Measurements from ENCODE around the gene KCNMB3.

DNA sequence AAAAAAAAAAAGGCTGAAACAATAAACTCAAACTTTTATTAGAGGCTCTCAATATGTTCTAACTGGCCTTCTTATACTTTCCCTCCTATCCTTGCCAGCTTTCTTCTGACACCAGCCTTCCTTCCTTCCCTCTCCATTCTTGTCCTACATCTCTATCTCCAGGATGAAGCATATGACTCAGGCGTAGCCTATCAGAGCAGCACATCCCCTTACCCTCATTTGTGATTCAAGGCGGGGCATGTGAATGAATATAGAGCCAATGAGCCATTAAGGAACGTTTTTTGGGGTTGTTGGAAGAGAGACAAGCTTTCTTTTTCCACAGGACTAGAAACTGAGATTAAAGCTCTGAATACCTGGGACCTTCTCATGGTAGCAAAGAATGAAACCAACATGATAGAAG lies 25.1 kb upstream of the KCNMB3 start:
- TF ChIP-seq, protein P1, sequence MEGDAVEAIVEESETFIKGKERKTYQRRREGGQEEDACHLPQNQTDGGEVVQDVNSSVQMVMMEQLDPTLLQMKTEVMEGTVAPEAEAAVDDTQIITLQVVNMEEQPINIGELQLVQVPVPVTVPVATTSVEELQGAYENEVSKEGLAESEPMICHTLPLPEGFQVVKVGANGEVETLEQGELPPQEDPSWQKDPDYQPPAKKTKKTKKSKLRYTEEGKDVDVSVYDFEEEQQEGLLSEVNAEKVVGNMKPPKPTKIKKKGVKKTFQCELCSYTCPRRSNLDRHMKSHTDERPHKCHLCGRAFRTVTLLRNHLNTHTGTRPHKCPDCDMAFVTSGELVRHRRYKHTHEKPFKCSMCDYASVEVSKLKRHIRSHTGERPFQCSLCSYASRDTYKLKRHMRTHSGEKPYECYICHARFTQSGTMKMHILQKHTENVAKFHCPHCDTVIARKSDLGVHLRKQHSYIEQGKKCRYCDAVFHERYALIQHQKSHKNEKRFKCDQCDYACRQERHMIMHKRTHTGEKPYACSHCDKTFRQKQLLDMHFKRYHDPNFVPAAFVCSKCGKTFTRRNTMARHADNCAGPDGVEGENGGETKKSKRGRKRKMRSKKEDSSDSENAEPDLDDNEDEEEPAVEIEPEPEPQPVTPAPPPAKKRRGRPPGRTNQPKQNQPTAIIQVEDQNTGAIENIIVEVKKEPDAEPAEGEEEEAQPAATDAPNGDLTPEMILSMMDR (IDR thresholded peaks at IDR 0.05; ENCODE audit: low read length), result no peak
- no peak for TF ChIP-seq EZH2 (IDR thresholded peaks at IDR 0.05; ENCODE audit: borderline replicate concordance, low read length)
